ENCODE results near the gene HOXA7.

- TF ChIP-seq CTCF (IDR thresholded peaks at IDR 0.05) (no peak), POLR2A (IDR thresholded peaks at IDR 0.05) (no peak)
Measured at GRCh38 chr7:27182285-27182841, 25.9 kb upstream of the HOXA7 start.
